Measurements from ENCODE around the gene MAEA.

Gene MAEA

GRCh38 chr4:1380368-1381151 is 90.9 kb downstream of the MAEA start:
- DNase-seq = no peak
- ATAC-seq = no peak

DNA sequence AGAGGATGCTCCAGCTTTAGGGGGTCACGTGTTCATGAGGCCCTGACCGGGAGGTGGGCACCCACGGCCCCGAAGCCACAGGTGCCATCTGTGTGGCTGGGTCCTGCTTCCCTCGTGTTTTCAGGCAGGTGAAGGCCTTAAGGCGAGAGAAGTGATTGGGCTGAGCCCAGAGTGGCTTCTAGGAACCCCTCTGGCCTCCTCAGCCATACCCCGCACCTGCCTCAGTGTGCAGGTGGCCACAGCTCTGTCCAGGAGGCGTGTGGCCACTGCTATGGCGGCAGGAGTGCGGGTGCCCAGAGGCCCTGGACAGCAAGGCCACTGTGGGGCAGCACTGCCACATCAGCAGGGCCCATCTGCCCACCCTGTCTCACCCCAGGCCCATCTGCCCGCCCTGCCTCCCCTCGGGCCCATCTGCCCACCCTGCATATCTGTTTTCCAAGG is 91.5 kb downstream of the MAEA start:
- DNase-seq (no peak), ATAC-seq (no peak)

GRCh38 chr4:1381944-1382541 is 92.4 kb downstream of the MAEA start:
- DNase-seq (no peak), ATAC-seq (no peak)

GRCh38 chr4:1382776-1383727 is 93.4 kb downstream of the MAEA start:
- no peak for DNase-seq
- no peak for ATAC-seq

- DNase-seq = no peak
- ATAC-seq = no peak
Observed at GRCh38 chr4:1383728-1384591, 94.3 kb downstream of the MAEA start.

DNA sequence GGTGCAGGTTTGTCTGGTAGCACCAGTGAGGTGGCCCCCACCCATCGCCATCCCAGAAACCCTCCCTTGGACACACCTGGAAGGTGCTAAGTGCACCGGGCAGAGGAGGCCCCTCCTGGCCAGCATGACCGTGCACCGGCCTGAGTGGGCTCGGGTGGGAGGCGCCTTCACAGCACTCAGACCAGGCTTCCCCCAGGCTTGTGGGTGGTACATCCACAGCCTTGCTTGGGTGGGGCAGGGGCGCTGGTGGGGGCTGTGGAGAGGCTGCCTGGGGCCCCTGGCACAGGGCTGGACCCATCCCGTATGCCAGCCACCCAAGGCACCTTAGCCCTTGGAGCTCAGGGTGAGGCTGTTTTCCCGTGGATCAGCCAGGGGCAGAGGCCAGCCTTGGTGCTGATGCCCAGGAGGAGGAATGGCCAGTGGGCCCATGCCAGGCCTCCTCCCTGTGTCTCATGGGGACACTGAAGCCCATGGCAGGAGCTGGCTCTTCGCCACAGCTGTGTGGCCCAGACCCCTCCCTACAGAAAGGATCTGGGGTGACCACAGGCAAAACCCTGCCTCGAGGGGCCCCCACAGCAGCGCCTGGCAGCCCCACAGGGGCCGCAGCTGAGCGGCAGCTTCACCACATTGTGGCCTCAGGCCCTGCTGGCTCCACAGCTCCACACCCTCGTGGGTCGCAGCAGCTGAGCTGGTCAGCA is 95.1 kb downstream of the MAEA start:
- no peak for ATAC-seq
- no peak for DNase-seq

DNA sequence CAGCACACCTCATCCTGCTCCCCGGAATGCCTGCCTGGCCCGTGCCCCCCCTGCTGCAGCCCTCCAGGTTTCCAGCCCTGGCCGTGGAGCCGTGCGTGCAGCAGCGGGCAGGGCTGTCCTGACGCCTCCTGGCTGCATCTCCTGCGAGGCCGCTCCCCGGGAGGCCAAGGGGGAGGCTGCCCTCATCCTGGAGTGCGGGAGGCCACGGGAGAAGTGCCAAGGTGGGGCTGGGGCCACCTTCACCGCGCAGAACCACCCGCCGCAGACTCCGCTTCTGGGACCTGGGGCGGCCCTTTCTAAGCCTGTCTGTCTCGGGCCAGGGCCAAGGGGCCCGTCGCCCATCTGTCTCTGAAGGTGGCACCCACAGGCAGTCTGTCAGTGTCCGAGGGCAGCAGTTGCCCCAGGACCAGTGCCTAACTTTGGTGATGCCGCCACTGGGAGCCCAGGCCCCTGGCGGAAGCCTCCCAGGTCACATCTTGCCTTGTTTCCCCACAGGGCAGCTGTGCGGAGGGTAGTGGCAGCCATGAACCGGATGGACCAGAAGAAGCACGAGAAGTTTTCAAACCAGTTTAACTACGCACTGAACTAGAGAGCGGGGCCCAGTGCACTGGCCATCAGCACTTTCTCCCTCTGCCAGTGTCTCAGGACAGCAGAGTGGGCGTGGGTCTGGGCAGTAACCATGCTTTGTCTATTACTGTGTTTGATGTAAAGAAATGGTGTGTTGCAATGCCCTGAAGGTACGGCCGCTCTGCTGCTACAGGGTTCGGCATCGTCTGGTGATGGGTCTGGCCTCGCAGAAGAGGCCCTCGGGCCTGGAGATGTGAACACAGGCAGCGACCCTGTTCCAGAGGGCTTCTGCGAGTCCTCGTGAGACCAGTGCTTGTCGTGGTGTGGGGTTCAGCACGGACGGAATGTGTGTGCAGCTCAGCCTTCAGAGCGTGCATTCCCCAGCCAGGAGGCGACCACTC is 96.0 kb downstream of the MAEA start:
- ATAC-seq = no peak

More for the DNA sequence above, 96.0 kb downstream of the MAEA start:
- no peak for DNase-seq

Data from stimulated activated naive CD8-positive, alpha-beta T cell treated with anti-CD3 and anti-CD28 coated beads, Interleukin-15, Interleukin-2, amounts not matched to agents 100 U/mL and 50 U/mL, for 24 hours (primary cell).